Measurements from ENCODE around the gene SIRT4. TPM values are rescaled to one million over a fixed set of nuclear protein-coding genes. Genes with fewer than 3 reads are reported as not detected.
"Not testable (repeated sequence)": the region's sequence is repeated elsewhere in the genome, so short reads cannot be mapped to it uniquely, and the experiment has no call there.

Gene SIRT4
- total RNA-seq = 1.5 and 3.4 TPM in 2 replicates

DNA sequence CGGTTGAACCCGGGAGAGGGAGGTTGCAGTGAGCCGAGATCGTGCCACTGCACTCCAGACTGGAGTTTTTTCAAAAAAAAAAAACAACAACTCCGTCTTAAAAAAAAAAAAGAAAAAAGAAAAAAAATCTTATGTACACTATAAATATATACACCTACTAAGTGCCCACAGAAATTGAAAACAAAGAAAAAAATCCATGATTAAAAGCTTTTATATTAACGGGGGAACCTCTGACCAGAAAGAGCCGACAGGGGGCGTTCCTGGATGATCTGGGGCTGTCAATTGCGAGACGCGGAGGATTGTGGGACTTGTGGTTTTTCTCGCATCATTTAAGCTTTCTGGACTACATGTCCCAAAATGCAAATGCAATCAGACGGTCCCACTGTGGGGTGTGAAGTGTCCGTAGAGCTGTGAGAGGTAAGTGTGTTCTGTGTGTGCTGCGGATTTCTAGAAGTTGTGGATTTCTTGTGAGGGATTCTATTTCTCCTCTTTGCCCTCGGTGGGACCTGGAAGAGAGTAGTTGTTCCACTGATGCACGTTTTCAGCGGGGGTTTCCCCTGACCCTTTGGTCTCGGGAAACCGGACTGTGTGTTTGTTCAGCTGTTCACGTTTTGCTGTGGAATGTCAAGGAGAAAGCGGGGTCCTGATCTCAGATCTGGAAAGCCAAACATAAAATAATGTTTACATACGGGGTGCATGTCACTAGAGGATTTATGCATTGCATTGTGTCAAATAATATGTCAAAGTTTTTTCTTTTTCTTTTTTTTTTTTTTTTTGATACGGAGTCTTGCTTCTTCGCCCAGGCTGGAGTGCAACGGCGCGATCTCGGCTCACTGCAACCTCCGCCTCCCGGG lies at the start of gene SIRT4:
Gene SIRT4, plus strand, starts transcription at position 360 of the 854 bp plus-strand sequence. CDS start 1,241 bp downstream, outside the sequence.
- peak; percentile 96 for DNase-seq

GRCh38 chr12:120253313-120253712 lies 48.8 kb upstream of the SIRT4 start:
- not testable (repeated sequence) for DNase-seq

- peak; percentile 91 for DNase-seq
Measured at GRCh38 chr12:120254809-120255208, 47.3 kb upstream of the SIRT4 start.

- peak; percentile 98 for DNase-seq
Measured at GRCh38 chr12:120257041-120257821, 44.9 kb upstream of the SIRT4 start.

GRCh38 chr12:120258323-120258896 lies 43.7 kb upstream of the SIRT4 start:
- no peak for DNase-seq

- DNase-seq = no peak
Measured at GRCh38 chr12:120259418-120260202, 42.5 kb upstream of the SIRT4 start.

GRCh38 chr12:120260607-120261006 lies 41.5 kb upstream of the SIRT4 start:
- DNase-seq = no peak

DNA sequence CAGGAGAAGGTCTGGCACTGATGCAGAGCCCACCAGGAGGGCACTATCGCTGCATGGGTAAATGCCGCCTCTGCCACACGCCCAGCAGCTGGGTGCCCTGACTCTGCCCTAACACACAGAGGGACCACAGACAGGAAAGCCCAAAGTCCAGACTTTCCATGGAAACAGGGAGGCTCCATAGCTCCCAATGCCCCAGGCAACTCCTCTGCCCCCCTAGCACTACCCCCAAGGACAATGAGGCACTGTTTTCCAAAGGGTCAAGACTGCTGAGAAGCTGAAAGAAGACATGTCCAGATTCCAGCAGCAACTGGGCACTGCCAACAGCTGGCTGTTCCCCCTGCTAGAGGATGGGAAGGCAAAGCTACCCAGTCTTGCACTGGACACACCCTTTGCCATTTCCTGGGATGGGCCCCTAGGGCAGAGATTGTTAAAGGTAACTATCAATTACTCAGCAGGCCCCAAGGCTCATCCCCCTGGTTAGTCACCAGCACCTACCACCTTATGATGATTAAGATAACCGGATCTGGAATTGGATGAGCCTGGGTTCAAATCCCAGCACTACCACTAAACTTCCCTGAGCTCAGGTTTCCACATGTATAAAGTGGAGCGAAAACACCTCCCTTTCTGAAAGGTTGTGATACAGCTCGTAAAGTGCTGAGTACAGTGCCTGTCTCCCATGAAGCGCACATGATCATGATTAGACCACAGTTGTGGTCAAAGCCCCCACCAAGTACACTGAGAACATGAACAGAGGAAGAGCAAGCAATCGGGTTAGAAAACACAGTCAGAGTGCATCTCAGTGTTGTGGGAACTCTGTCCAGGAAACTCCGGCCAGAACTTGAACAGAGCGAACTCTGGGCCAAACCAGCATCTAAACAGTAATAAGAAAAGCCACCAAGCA lies 39.9 kb upstream of the SIRT4 start:
- DNase-seq = peak; percentile 32

DNA sequence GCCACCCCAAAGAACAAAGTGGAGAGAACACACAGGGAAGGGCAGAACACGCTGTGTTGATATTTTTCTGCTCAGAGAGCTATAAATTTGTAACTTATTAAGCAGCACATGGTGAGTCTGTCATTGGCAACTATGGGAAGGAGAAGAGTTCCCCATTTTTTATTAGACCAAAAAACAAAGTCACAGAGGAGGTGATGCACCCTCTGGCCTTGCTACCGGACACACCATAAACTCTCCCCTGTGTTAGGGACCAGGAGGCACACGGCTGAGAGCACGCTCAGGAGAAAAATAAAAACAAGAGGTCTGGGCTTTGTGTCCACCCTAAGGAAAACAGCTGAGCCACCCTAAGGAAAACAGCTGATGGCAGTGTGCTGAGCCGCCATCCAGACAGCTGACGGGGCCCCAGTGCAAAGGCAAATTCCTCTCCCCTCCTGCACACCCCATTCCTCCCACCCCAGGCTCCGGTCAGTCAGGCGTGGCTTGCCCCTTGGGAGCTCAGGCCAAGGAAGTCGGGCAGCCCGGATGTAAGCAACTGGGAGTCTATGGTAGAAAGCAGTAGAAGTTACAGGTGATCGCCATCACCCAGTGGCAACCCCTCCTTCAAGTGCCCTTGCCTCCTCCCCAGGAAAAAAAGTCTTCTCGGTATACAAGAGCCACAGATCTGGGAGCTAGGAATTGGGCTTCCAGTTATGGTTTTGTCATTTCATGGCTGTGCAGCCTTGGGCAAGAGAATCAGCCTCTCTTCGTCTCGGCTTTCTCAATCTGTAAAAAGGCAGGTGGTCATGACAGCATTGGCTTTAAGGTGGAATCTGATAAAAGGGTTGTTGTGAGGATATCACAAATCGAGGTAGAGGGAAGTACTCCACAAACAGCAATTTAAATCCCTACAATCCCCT lies 39.0 kb upstream of the SIRT4 start:
- peak; percentile 31 for DNase-seq

- DNase-seq = peak; percentile 38
Measured at GRCh38 chr12:120263748-120264085, 38.4 kb upstream of the SIRT4 start.

DNA sequence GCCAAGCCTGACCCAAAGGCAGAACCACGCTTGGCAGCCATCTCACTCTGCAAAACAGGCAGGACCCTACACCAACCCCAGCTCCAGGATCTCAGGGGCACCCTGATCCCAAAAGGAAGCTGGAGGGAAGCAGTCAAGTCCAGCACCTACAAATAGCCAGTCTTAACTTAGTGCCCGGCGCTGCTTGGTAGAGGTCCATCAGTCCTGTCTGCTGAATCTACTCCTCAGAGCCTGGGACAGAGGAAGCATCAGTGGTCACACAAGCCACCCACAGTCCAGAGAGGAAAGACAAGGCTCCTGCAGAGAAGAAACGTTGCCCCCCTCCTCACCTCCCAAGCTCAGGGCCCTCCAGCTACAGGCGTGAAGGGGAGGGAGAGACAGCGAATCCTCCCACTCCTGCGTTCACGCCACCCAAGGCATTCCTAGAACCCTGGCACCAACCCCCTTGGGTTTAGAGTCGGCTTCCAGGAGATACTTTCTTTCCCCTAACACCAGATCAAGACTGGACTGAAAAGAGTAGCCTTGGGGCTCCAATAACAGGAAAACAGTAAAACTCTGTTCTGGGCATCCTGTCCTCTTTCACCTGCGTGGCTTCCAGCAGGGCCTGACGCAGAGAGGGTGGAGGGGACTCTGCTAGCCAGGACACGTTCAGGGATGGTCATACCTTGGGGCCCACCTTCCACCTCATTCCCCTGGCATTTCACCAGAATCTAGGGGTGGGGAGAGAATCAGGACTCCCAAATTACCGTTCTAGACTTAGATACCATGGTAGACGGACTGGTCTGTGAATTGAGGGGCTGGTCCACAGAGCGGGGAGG lies 37.8 kb upstream of the SIRT4 start:
- peak; percentile 41 for DNase-seq

- DNase-seq = no peak
Measured at GRCh38 chr12:120264904-120265472, 37.1 kb upstream of the SIRT4 start.

- peak; percentile 91 for DNase-seq
Measured at GRCh38 chr12:120265473-120266179, 36.5 kb upstream of the SIRT4 start, which contains the start of gene PXN. Gene PXN, minus strand, starts transcription at chr12:120265730. Its CDS starts 101 bp downstream, at chr12:120265629.

DNA sequence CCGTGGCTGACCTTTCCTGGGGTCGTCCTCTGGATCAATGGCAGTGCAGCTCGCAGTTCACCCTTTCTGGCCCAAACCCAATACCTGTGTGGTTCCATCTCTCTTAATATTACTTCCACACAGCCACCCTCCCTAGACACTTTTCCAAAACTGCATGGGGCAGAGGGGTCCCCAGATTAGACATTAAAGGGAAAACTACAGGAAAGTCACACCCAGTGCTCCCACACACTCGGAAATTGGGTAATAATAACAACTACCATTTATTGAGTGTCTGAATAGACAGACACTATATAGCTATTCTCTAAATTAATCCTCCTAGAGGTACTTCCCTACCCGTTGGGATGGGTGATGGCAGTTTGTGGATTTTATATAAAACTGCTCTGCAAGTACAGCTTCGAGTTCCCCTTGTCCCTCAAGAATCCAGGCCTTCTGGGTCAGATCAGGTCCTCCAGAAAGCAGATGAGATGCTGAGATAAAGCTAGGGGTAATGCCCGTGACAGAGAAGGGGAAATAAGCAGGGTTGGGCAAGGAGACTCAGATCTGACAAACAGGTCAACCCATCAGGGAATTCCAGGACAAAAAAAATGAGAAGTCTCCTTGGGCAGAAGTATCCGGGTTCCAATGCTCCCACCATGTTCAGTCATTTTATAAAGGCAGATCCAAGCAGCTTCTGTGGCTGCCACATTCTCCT lies 35.8 kb upstream of the SIRT4 start:
- no peak for DNase-seq

- peak; percentile 49 for DNase-seq
Measured at GRCh38 chr12:120267736-120268135, 34.4 kb upstream of the SIRT4 start.

DNA sequence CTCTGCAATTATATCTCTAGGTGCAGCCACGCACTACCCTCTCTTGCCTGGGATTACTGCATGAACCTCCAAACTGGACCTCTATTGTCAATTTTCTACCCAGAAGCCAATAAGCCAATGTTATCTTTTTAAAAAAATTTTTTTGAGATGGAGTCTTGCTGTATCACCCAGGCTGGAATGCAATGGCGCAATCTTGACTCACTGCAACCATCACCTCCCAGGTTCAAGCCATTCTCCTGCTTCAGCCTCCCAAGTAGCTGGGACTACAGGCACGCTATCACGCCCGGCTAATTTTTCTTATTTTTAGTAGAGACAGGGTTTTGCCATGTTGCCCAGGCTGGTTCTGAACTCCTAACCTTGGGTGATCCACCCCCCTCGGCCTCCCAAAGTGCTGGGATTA lies 25.4 kb upstream of the SIRT4 start:
- no peak for DNase-seq

Data from dermis blood vessel endothelial cell (primary cell).